Measurements from ENCODE around the gene ACSS1.
"Not testable (repeated sequence)": the region's sequence is repeated elsewhere in the genome, so short reads cannot be mapped to it uniquely, and the experiment has no call there.

The ACSS1 gene

GRCh38 chr20:25009218-25010145 is 48.5 kb downstream of the ACSS1 start:
- Histone ChIP-seq H3K9me3 (ENCODE audit: control insufficient read depth in 2 of 2, low read length in 2 of 2) (no peaks in the 10 kb centered on the region), H3K27ac (ENCODE audit: low read length) (peak overlapping the region; percentile 58), H3K36me3 (ENCODE audit: control insufficient read depth in 2 of 2, insufficient read depth in 2 of 2, low read length in 2 of 2) (peaks cover 29 to 60% of the 10 kb centered on the region in 2 donors), H3K4me1 (ENCODE audit: control insufficient read depth, insufficient read depth, low read length) (peaks cover 52% of the 10 kb centered on the region), H3K4me3 (ENCODE audit: low read length in 2 of 2) (no peak overlapping the region), H3K9ac (ENCODE audit: low read length in 2 of 2) (no peak overlapping the region), H3K27me3 (ENCODE audit: control insufficient read depth in 1 of 2, insufficient read depth in 2 of 2, low read length in 2 of 2) (no peaks in the 10 kb centered on the region)

DNA sequence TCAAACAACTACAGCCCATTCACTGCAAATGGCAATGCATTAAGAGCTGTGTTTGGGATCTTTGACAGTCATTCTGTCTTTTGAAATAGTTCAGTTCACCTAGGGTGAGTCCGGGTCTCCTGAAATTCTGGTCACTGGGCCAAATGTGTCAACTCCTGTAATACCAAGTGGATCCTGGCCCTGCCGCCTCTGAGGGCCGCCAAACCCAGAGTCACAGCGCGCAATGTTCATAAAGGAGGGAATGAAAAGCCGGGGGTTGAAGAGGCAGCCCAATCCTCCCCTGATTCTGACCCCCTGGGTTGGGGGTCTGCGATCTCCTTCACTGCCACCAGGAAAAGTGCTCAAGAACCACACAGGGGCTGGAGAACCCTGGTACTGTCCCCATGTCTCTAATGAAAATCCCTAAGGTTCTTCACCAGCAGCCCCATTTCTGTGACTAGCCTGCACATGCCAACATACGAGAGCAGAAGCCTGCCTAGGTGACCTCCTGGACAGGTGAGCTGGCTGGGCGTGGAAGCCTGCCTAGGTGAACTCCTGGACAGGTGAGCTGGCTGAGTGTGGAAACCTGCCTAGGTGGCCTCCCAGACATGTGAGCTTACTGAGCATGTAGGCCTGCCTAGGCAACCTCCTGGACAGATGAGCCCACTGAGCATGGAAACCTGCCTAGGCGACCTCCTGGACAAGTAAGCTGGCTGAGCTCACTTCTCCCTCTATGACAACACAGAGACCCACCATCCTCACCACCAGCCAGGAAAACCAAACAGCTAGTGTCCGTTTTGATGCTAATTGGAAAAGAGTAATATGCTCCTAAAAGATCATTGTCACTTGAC is 49.3 kb downstream of the ACSS1 start:
- Histone ChIP-seq H3K27ac (ENCODE audit: low read length) (peak overlapping the region; percentile 58), H3K36me3 (ENCODE audit: control insufficient read depth in 2 of 2, insufficient read depth in 2 of 2, low read length in 2 of 2) (peaks cover 24 to 54% of the 10 kb centered on the region in 2 donors), H3K4me3 (ENCODE audit: low read length in 2 of 2) (no peak overlapping the region), H3K9me3 (ENCODE audit: control insufficient read depth in 2 of 2, low read length in 2 of 2) (no peaks in the 10 kb centered on the region), H3K27me3 (ENCODE audit: control insufficient read depth in 1 of 2, insufficient read depth in 2 of 2, low read length in 2 of 2) (no peaks in the 10 kb centered on the region), H3K4me1 (ENCODE audit: control insufficient read depth, insufficient read depth, low read length) (peaks cover 54% of the 10 kb centered on the region), H3K9ac (ENCODE audit: low read length in 2 of 2) (no peak overlapping the region)

GRCh38 chr20:25007491-25008305 is 50.2 kb downstream of the ACSS1 start:
- no peak overlapping the region for H3K9ac ChIP-seq (ENCODE audit: low read length in 2 of 2)
- no peak overlapping the region for H3K4me3 ChIP-seq (ENCODE audit: low read length in 2 of 2)
- H3K4me1 ChIP-seq (ENCODE audit: control insufficient read depth, insufficient read depth, low read length) = peaks cover 54% of the 10 kb centered on the region
- peaks cover 21 to 45% of the 10 kb centered on the region in 2 donors for H3K36me3 ChIP-seq (ENCODE audit: control insufficient read depth in 2 of 2, insufficient read depth in 2 of 2, low read length in 2 of 2)
- peak overlapping the region; percentile 58 for H3K27ac ChIP-seq (ENCODE audit: low read length)
- no peaks in the 10 kb centered on the region for H3K9me3 ChIP-seq (ENCODE audit: control insufficient read depth in 2 of 2, low read length in 2 of 2)
- H3K27me3 ChIP-seq (ENCODE audit: control insufficient read depth in 1 of 2, insufficient read depth in 2 of 2, low read length in 2 of 2) = no peaks in the 10 kb centered on the region

DNA sequence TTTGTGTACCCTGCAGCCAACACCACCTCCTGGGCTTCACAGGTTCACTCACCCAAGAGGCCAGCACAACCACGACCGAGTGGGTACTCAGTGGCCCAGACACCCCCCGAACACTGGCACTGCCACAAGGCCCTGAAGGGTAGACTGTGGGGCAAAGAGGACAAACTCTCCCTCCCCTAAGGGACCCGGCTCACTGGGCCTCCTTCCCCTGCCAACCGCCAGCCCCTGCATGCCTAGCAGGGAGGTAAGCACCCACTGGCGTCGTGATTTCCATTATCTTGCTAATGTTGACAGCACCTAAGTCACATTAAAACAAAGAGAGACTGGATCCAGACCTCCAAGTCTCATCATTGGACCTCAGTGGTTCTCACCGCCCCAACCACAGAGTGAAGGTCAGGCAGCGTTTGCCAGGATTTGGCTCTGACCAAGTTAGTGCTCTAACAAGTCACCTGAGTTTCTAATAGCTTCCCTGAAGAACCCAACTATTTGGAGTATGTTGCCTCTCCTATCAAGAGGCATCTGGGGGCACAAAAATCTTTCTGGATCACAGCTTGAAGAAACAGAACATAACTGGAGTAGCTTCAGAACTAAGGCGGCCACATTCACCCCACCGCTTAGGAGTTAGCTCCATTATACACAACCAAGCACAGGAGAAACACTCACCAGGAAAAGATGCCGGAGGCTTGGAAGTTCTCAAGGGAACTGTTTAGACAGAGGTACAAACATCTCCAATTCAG is 51.3 kb downstream of the ACSS1 start:
- no peaks in the 10 kb centered on the region for H3K9me3 ChIP-seq (ENCODE audit: control insufficient read depth in 2 of 2, low read length in 2 of 2)
- no peak overlapping the region for H3K9ac ChIP-seq (ENCODE audit: low read length in 2 of 2)
- H3K27ac ChIP-seq (ENCODE audit: low read length) = peak overlapping the region; percentile 82
- H3K36me3 ChIP-seq (ENCODE audit: control insufficient read depth in 2 of 2, insufficient read depth in 2 of 2, low read length in 2 of 2) = peaks cover 10 to 34% of the 10 kb centered on the region in 2 donors
- peaks cover 54% of the 10 kb centered on the region for H3K4me1 ChIP-seq (ENCODE audit: control insufficient read depth, insufficient read depth, low read length)
- no peak overlapping the region for H3K4me3 ChIP-seq (ENCODE audit: low read length in 2 of 2)
- H3K27me3 ChIP-seq (ENCODE audit: control insufficient read depth in 1 of 2, insufficient read depth in 2 of 2, low read length in 2 of 2) = no peaks in the 10 kb centered on the region

GRCh38 chr20:25005661-25006060 is 52.3 kb downstream of the ACSS1 start:
- H3K36me3 ChIP-seq (ENCODE audit: control insufficient read depth in 2 of 2, insufficient read depth in 2 of 2, low read length in 2 of 2) = peaks cover 9 to 30% of the 10 kb centered on the region in 2 donors
- peak overlapping the region; percentile 82 for H3K27ac ChIP-seq (ENCODE audit: low read length)
- no peaks in the 10 kb centered on the region for H3K9me3 ChIP-seq (ENCODE audit: control insufficient read depth in 2 of 2, low read length in 2 of 2)
- H3K9ac ChIP-seq (ENCODE audit: low read length in 2 of 2) = peak overlapping the region; percentile 0 to 51
- H3K27me3 ChIP-seq (ENCODE audit: control insufficient read depth in 1 of 2, insufficient read depth in 2 of 2, low read length in 2 of 2) = no peaks in the 10 kb centered on the region
- H3K4me1 ChIP-seq (ENCODE audit: control insufficient read depth, insufficient read depth, low read length) = peaks cover 55% of the 10 kb centered on the region
- H3K4me3 ChIP-seq (ENCODE audit: low read length in 2 of 2) = peak overlapping the region in 1 of 2 donors; percentile 29

DNA sequence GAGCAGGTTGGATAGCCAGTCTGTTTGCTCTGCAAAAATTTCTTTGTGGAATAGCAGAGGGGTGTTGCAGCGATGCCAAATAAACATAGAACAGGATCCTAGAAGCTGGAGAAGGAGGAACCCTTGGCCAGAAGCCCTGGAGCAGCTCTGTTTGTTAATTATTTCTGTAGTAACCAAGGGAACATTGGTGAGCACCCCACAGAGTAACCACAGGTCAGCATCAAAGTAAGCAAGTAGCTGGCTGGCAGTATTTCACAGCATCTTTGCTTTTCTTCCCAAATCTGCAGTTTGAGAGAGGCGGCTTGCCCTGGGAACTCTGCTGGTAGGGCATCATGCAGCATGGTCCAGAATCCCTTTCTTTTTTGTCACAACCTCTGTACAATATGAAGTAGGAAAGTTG is 52.7 kb downstream of the ACSS1 start:
- peak overlapping the region in 1 of 2 donors; percentile 0 for H3K9ac ChIP-seq (ENCODE audit: low read length in 2 of 2)
- H3K4me1 ChIP-seq (ENCODE audit: control insufficient read depth, insufficient read depth, low read length) = peaks cover 58% of the 10 kb centered on the region
- H3K27ac ChIP-seq (ENCODE audit: low read length) = peak overlapping the region; percentile 82
- peak overlapping the region in 1 of 2 donors; percentile 29 for H3K4me3 ChIP-seq (ENCODE audit: low read length in 2 of 2)
- H3K9me3 ChIP-seq (ENCODE audit: control insufficient read depth in 2 of 2, low read length in 2 of 2) = no peaks in the 10 kb centered on the region
- H3K36me3 ChIP-seq (ENCODE audit: control insufficient read depth in 2 of 2, insufficient read depth in 2 of 2, low read length in 2 of 2) = peaks cover 9 to 27% of the 10 kb centered on the region in 2 donors
- no peaks in the 10 kb centered on the region for H3K27me3 ChIP-seq (ENCODE audit: control insufficient read depth in 1 of 2, insufficient read depth in 2 of 2, low read length in 2 of 2)

DNA sequence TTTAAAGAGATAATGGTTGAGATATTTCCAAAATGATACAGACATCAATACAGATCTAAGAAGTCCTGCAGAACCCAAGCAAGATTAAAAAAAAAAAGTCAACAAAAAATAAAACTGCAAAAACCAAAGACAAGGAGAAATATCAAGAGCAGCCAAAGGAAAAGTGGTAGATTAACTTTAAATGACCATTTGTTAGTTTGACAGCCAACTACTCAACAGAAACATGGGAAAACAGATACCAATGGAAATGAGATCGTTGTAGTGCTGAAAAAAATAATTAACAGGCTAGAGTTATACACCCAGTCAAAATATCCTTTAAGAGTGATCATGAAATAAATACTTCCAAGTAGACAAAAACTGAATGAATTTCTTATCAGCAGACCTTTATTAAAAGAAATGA is 54.9 kb downstream of the ACSS1 start:
- H3K27me3 ChIP-seq (ENCODE audit: control insufficient read depth in 1 of 2, insufficient read depth in 2 of 2, low read length in 2 of 2) = no peaks in the 10 kb centered on the region
- no peak overlapping the region for H3K27ac ChIP-seq (ENCODE audit: low read length)
- no peak overlapping the region for H3K4me3 ChIP-seq (ENCODE audit: low read length in 2 of 2)
- H3K9me3 ChIP-seq (ENCODE audit: control insufficient read depth in 2 of 2, low read length in 2 of 2) = no peaks in the 10 kb centered on the region
- peaks cover 59% of the 10 kb centered on the region for H3K4me1 ChIP-seq (ENCODE audit: control insufficient read depth, insufficient read depth, low read length)
- H3K9ac ChIP-seq (ENCODE audit: low read length in 2 of 2) = no peak overlapping the region
- H3K36me3 ChIP-seq (ENCODE audit: control insufficient read depth in 2 of 2, insufficient read depth in 2 of 2, low read length in 2 of 2) = peaks cover 9 to 13% of the 10 kb centered on the region in 2 donors

GRCh38 chr20:25001323-25001722 is 56.6 kb downstream of the ACSS1 start:
- H3K36me3 ChIP-seq (ENCODE audit: control insufficient read depth in 2 of 2, insufficient read depth in 2 of 2, low read length in 2 of 2); H3K27me3 ChIP-seq (ENCODE audit: control insufficient read depth in 1 of 2, insufficient read depth in 2 of 2, low read length in 2 of 2); H3K27ac ChIP-seq (ENCODE audit: low read length); H3K4me3 ChIP-seq (ENCODE audit: low read length in 2 of 2); H3K9ac ChIP-seq (ENCODE audit: low read length in 2 of 2); H3K9me3 ChIP-seq (ENCODE audit: control insufficient read depth in 2 of 2, low read length in 2 of 2): not testable (repeated sequence)
- peaks cover 56% of the 10 kb centered on the region for H3K4me1 ChIP-seq (ENCODE audit: control insufficient read depth, insufficient read depth, low read length)

GRCh38 chr20:25000268-25000801 is 57.6 kb downstream of the ACSS1 start:
- Histone ChIP-seq H3K36me3 (ENCODE audit: control insufficient read depth in 2 of 2, insufficient read depth in 2 of 2, low read length in 2 of 2) (no peaks in the 10 kb centered on the region), H3K27me3 (ENCODE audit: control insufficient read depth in 1 of 2, insufficient read depth in 2 of 2, low read length in 2 of 2) (no peaks in the 10 kb centered on the region), H3K9me3 (ENCODE audit: control insufficient read depth in 2 of 2, low read length in 2 of 2) (no peaks in the 10 kb centered on the region), H3K9ac (ENCODE audit: low read length in 2 of 2) (no peak overlapping the region), H3K4me3 (ENCODE audit: low read length in 2 of 2) (no peak overlapping the region), H3K4me1 (ENCODE audit: control insufficient read depth, insufficient read depth, low read length) (peaks cover 56% of the 10 kb centered on the region), H3K27ac (ENCODE audit: low read length) (peak overlapping the region; percentile 78)
